GM23338 (cell line): Measurements from ENCODE around the gene SHFL.

Experiments
- CTCF ChIP-seq, 2 experiments: fragments of 200-600 bp in 1 of 2; sonication (generic) in 1 of 2; conservative IDR thresholded peaks; 2 replicates each; pipeline versions ENCODE4 v1.5.1 to v1.6.1; 2016 to 2017; ENCODE audit warnings: antibody characterized with exemption in 2 of 2, low read depth in 2 of 2, mild to moderate bottlenecking in 2 of 2, moderate library complexity in 1 of 2
- EZH2 ChIP-seq: fragments of 200-600 bp; sonication (generic); IDR thresholded peaks from one replicate; pipeline ENCODE4 v1.8.0; 2017; ENCODE audit warnings: antibody characterized with exemption, mild to moderate bottlenecking, low read depth; ENCODE audit not compliant: unreplicated experiment
- EZH2phosphoT487 ChIP-seq: fragments of 200-600 bp; sonication (generic); IDR thresholded peaks from one replicate; pipeline ENCODE4 v1.8.1; 2018; ENCODE audit warnings: antibody characterized with exemption; ENCODE audit not compliant: unreplicated experiment
- JUNB ChIP-seq: IDR thresholded peaks from one replicate; pipeline ENCODE4 v1.6.1; 2016; ENCODE audit warnings: antibody characterized with exemption; ENCODE audit not compliant: unreplicated experiment
- POLR2AphosphoS5 ChIP-seq: IDR thresholded peaks from 2 replicates; pipeline ENCODE4 v1.6.1; 2016; ENCODE audit warnings: antibody characterized with exemption, low read depth
- REST ChIP-seq: IDR thresholded peaks from one replicate; pipeline ENCODE4 v1.6.1; 2018; ENCODE audit warnings: antibody characterized with exemption; ENCODE audit not compliant: unreplicated experiment

- TF ChIP-seq REST (no peak), CTCF (conservative IDR thresholded peaks at IDR 0.05; ENCODE audit: low read depth in 2 of 2) (no peak), POLR2AphosphoS5 (no peak), JUNB (no peak), EZH2 (no peak), EZH2phosphoT487 (no peak)
Measured at GRCh38 chr19:10052602-10053360, 33.3 kb upstream of the SHFL start.
